ENCODE data around the gene ASPA.
"Not testable (repeated sequence)": the region's sequence is repeated elsewhere in the genome, so short reads cannot be mapped to it uniquely, and the experiment has no call there.

ASPA gene

GRCh38 chr17:3510090-3510489 is 34.3 kb downstream of the ASPA start:
- no peak for DNase-seq

DNA sequence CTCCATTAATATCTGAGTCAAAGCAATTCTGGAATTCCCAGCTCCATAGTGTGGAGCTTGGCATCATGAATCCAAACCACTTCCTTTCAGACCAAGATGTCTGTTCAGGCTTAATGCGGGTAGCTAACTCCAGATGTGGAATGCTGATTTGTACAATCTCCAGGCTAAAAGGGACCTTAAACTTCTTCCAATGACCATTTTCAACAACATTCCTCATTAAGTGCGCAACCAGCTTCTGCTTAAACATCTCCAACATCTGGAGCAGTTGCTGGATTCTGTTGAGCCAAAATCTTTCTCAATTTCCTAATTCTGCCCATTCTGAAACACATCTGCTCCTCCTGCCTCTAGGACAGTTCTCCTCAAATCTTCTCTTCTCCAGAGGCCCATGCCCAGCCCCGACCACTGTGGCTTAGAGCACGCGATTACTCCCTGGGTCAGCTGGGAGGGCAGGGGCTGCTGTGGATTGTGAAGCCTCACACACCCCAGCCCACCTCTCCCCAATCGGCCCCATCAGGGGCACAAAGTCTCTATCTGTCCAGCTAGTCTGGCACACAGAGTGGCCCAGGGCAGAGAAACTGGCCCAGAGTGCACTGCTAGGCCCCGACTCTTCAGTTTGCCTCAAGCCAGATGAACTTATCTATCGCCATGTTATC is 36.2 kb downstream of the ASPA start:
- no peak for DNase-seq

GRCh38 chr17:3512505-3513171 is 36.8 kb downstream of the ASPA start:
- no peak for DNase-seq

- DNase-seq, result no peak
These were observed 37.7 kb downstream of the ASPA start for GRCh38 chr17:3513305-3514035.

- DNase-seq, result not testable (repeated sequence)
These were observed 38.4 kb downstream of the ASPA start for GRCh38 chr17:3514167-3514566.

DNA sequence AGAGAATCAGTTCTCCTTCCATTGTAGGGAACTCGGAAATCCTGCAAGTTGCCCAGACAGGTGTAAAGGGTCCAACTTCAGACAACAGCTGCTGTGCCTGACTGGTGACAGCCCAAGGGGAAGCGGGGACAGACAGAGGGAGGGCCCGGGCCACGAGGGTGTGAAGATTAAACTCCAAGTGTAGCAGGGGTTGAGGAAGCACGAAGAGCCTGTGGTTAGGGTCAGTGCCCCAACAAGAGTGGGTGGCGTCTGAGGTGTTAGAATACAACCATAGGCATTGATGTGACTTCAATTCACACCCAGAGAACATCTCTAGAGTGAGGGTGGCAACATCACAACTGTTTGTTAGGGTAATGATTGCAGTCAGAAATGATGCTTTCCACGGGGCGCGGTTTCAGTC is 39.1 kb downstream of the ASPA start:
- DNase-seq, result no peak

DNA sequence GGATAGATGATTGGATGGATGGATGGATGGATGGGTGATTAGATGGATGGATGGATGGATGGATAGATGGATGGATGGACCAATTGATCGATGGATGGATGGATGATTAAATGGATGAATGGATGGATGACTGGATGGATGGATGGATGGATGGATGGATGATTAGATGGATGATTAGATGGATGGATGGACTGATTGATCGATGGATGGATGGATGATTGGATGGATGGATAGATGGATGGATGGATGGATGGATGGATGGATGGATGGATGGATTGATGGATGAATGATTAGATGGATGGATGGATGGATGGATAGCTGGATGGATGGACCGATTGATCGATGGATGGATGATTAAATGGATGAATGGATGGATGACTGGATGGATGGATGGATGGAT is 43.7 kb downstream of the ASPA start:
- DNase-seq, result not testable (repeated sequence)

DNA sequence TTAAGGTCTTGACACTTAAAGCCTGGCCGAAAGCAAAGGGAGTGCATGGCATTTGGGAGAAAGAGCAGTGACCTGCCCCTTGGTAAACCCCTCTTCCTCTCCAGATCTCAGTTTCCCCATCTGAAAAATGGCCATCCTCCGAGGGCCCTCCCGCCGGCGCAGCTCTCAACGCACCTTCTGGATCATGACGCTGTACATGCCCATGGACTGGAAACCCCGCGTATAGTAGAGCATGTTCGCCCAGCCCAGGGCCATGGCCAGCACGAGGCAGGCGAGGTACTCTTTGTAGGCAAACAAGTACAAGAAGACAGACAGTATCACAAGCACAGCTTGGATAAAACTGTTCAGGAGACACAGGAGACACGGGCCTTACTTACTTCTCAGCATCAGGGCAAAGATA is 48.2 kb downstream of the ASPA start:
- no peak for DNase-seq

DNA sequence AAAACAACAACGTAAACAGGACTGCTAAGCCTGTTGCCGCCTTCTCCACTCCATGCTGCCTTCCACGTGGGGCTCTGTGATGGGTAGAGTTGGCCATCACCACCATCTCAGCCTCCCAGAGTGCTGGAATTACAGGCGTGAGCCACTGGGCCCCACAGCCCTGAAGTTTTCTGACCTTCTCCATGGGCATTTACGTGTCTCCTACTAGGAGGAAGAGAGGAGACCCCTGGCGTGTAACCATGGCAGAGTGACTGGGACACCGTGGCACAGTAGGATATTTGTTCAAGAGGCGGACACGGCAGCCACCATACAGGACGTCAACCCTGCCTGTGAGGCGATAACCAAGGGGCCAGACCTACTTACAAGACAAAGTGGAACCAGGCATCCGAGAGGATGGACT is 50.7 kb downstream of the ASPA start:
- DNase-seq, result no peak

DNA sequence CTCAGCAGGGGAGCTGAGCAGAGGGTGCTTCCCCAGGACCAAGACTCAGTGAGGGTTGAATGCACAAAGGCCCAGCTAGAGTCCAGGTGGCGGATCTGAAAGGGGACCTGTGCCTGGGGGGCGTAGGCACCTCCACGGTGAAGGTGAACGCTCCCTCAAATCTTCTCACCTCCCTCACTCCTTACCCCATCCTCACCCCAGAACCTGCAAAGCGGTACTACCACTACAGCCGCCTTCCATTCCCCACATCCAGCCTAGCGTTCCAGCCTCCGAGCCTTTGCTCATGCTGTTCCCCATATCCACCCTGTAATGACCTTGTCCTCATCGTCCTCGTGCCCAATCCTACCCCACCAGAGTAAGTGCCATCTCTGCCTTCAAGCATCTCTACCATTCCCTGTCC is 51.2 kb downstream of the ASPA start:
- DNase-seq, result no peak

GRCh38 chr17:3527468-3527867 is 51.7 kb downstream of the ASPA start:
- no peak for DNase-seq

DNA sequence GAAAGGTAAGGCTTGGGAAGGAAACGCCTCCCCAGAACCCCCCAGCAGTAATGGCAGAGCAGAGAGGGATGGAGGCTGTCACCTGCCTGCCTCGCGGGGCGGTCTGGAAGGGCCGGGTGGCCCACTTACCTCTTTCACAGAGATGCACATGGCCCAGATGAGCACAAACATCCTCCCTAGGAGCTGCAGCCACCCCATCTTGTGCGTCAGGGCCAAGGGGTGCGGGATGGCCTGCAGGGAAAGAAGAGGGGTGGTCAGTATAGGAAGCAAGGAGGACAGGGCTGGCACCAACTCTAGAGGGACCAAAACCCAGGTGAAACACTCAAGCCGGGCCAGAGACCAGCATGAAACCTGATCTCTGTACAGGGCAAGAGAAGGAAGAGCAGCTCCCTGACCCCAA is 52.1 kb downstream of the ASPA start:
- DNase-seq, result no peak

GRCh38 chr17:3528403-3528851 is 52.6 kb downstream of the ASPA start:
- DNase-seq, result no peak

- DNase-seq, result no peak
These were observed 53.2 kb downstream of the ASPA start for GRCh38 chr17:3528880-3529511.

GRCh38 chr17:3529817-3530741 is 54.3 kb downstream of the ASPA start:
- no peak for DNase-seq

- no peak for DNase-seq
These were observed 55.7 kb downstream of the ASPA start for GRCh38 chr17:3531266-3532101.

- no peak for DNase-seq
These were observed 56.5 kb downstream of the ASPA start for GRCh38 chr17:3532106-3532858.

DNA sequence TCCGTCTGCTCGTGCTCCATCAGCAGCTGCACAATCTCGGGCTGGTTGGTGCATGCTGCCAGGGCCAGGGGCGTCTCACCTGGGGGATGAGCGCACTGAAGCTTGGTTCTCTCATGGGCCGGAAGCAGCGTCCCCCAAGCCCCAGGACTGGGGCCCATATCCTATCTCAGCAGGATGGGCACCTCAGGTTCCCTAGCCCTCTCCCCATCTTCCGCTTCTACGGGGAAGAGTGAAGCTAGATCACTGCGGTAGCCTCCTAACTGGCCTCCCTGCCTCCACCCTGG is 57.0 kb downstream of the ASPA start:
- no peak for DNase-seq

GRCh38 chr17:3533752-3534151 is 58.0 kb downstream of the ASPA start:
- DNase-seq, result no peak

DNA sequence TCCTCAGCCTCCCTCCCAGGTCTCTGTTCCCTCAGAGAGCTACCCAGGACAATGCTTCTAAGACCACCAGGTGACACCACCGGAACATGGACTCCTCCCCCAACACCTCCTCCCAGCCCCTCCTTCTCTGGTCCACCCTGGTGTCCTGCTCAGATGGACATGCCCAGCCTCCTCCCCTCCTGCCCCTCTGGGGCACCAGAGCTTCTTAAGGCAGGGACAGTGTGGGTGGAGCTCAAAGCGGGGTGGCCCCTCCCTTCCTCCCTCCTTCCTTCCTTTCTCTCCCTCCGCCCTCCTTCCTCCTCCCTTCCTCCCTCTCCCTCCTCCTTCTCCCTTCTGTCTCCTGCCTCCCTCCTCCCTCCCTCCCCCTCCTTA is 59.1 kb downstream of the ASPA start:
- no peak for DNase-seq
